CD14-positive monocyte (primary cell): ENCODE data around the gene EIF3K. TPM values are rescaled to one million over a fixed set of nuclear protein-coding genes. Genes with fewer than 3 reads are reported as not detected.
A peak's percentile ranks its signal among the peaks of the same experiment; 100 is the strongest.

Experiments
- DNase-seq, 3 donors: peaks; one replicate each; pipeline ENCODE4 v3.0.0-alpha.2; 2011 to 2022
- H2AFZ ChIP-seq: 2 replicates; pipeline ENCODE4 v1.6.0; 2012; ENCODE audit warnings: mild to moderate bottlenecking, low read depth, low read length, inconsistent platforms; ENCODE audit not compliant: insufficient read depth, poor library complexity, severe bottlenecking
- H3K27ac ChIP-seq, 2 donors: 1 replicate in 1 of 2; 2 replicates in 1 of 2; pipeline ENCODE4 v1.5.1; 2012 to 2013; ENCODE audit warnings: low read length in 2 of 2, control low read depth in 1 of 2, inconsistent platforms in 1 of 2, low read depth in 1 of 2, mild to moderate bottlenecking in 1 of 2
- H3K27me3 ChIP-seq, 2 donors: one replicate each; pipeline versions ENCODE4 v1.6.0 to v1.6.1; 2011 to 2013; ENCODE audit warnings: low read length in 2 of 2; ENCODE audit not compliant: control insufficient read depth in 2 of 2, insufficient read depth in 2 of 2
- H3K36me3 ChIP-seq, 2 donors: replicated peaks in 1 of 2; 1 replicate in 1 of 2; 2 replicates in 1 of 2; pipeline versions ENCODE4 v1.5.1 to v1.6.1; 2012 to 2013; ENCODE audit warnings: low read length in 2 of 2, control low read depth in 1 of 2, inconsistent platforms in 1 of 2, mild to moderate bottlenecking in 1 of 2; ENCODE audit not compliant: insufficient read depth in 2 of 2, control insufficient read depth in 1 of 2
- H3K4me1 ChIP-seq, 2 donors: 1 replicate in 1 of 2; 2 replicates in 1 of 2; pipeline versions ENCODE4 v1.5.1 to v1.6.1; 2012 to 2013; ENCODE audit warnings: low read length in 2 of 2, control low read depth in 1 of 2, inconsistent platforms in 1 of 2, mild to moderate bottlenecking in 1 of 2, moderate library complexity in 1 of 2; ENCODE audit not compliant: insufficient read depth in 2 of 2, control insufficient read depth in 1 of 2
- H3K4me2 ChIP-seq: replicated peaks from 2 replicates; pipeline ENCODE3; 2012; ENCODE audit warnings: low read length, moderate library complexity, mild to moderate bottlenecking; ENCODE audit not compliant: poor library complexity, severe bottlenecking; ENCODE audit errors: extremely low read depth
- H3K4me3 ChIP-seq, 3 experiments: fragments of 200-600 bp in 1 of 3; sonication (generic) in 1 of 3; replicated peaks in 1 of 3; 1 replicate in 2 of 3; 2 replicates in 1 of 3; pipeline ENCODE4 v1.5.1; 2011 to 2013; ENCODE audit warnings: low read length in 3 of 3, mild to moderate bottlenecking in 3 of 3, control low read depth in 2 of 3, low read depth in 2 of 3, inconsistent platforms in 1 of 3, moderate library complexity in 1 of 3
- H3K79me2 ChIP-seq: 2 replicates; pipeline ENCODE4 v1.6.0; 2012; ENCODE audit warnings: mild to moderate bottlenecking, control low read depth, inconsistent platforms, low read length, moderate library complexity; ENCODE audit not compliant: insufficient read depth
- H3K9ac ChIP-seq: 2 replicates; pipeline ENCODE4 v1.6.0; 2017; ENCODE audit warnings: low read length, mild to moderate bottlenecking; ENCODE audit not compliant: insufficient read depth, poor library complexity, severe bottlenecking
- H3K9me3 ChIP-seq, 2 donors: replicated peaks in 1 of 2; 1 replicate in 1 of 2; 2 replicates in 1 of 2; pipeline versions ENCODE4 v1.5.1 to v1.6.1; 2012 to 2013; ENCODE audit warnings: low read length in 2 of 2, control low read depth in 1 of 2; ENCODE audit not compliant: control insufficient read depth in 1 of 2, insufficient read depth in 1 of 2
- H4K20me1 ChIP-seq: 2 replicates; pipeline ENCODE4 v1.6.0; 2012; ENCODE audit warnings: mild to moderate bottlenecking, low read length, control low read depth, moderate library complexity; ENCODE audit not compliant: insufficient read depth
- H3K27ac Mint-ChIP-seq, 7 donors: one replicate each; pipeline ENCODE4 v1.8.0; 2020; ENCODE audit warnings: mild to moderate bottlenecking in 7 of 7, mixed read lengths in 7 of 7, moderate library complexity in 6 of 7, inconsistent platforms in 2 of 7
- H3K27me3 Mint-ChIP-seq, 3 donors: one replicate each; pipeline ENCODE4 v1.8.0; 2021 to 2022; ENCODE audit warnings: low read depth in 3 of 3, mild to moderate bottlenecking in 3 of 3, mixed read lengths in 3 of 3, moderate library complexity in 3 of 3, inconsistent platforms in 1 of 3
- H3K36me3 Mint-ChIP-seq, 2 donors: one replicate each; pipeline ENCODE4 v1.8.0; 2020; ENCODE audit warnings: mixed read lengths in 2 of 2, inconsistent platforms in 1 of 2, mild to moderate bottlenecking in 1 of 2
- H3K4me1 Mint-ChIP-seq: one replicate; pipeline ENCODE4 v1.8.0; 2020; ENCODE audit warnings: mild to moderate bottlenecking, mixed read lengths
- H3K4me3 Mint-ChIP-seq, 2 donors: one replicate each; pipeline ENCODE4 v1.8.0; 2020; ENCODE audit warnings: mild to moderate bottlenecking in 2 of 2, mixed read lengths in 2 of 2, moderate library complexity in 1 of 2
- H3K9me3 Mint-ChIP-seq, 7 donors: one replicate each; pipeline ENCODE4 v1.8.0; 2020 to 2022; ENCODE audit warnings: mixed read lengths in 7 of 7, mild to moderate bottlenecking in 6 of 7, moderate library complexity in 6 of 7, inconsistent platforms in 2 of 7
- WGBS: methylation state at CpG from one replicate; pipeline ENCODE4 v1.1.5; 2013; ENCODE audit warnings: missing lambda C conversion rate; ENCODE audit not compliant: insufficient coverage; 5-methylcytosine and 5-hydroxymethylcytosine counted together
- intact Hi-C, 2 donors: fragments of 100-400 bp; cut with micrococcal nuclease; formaldehyde crosslinking; loops; one replicate each; pipeline versions ENCODE4 v1.15.0 to v1.15.1; 2023
- polyA plus RNA-seq, 3 donors: library from polyadenylated mRNA; depleted of rRNA in 1 of 3; unstranded in 2 of 3; stranded (reverse) in 1 of 3; fragments of 300-500 nt in 2 of 3; fragments of >200 nt in 1 of 3; fragmentation: Illumina TruSeq in 2 of 3; gene quantifications; 1 replicate in 2 of 3; 2 replicates in 1 of 3; pipeline ENCODE4 v1.2.3, GENCODE V29; 2012 to 2021
- TF ChIP-seq, protein P1 (sequence below): fragments of 200-600 bp; IDR thresholded peaks from one replicate; pipeline ENCODE4 v1.8.0; 2022; ENCODE audit warnings: antibody characterized with exemption, mild to moderate bottlenecking

The EIF3K gene
- polyA plus RNA-seq, 3 donors: 326 to 1,088 (median 381) TPM

GRCh38 chr19:38674388-38675171, 55.6 kb downstream of the EIF3K start:
- Histone ChIP-seq H2AFZ (no peak overlapping the region), H3K4me3 (no peak overlapping the region), H4K20me1 (peaks cover 76% of the 10 kb centered on the region), H3K36me3 (peaks cover 0 to 22% of the 10 kb centered on the region in 2 donors), H3K4me2 (peak overlapping the region; percentile 19), H3K9me3 (no peaks in the 10 kb centered on the region), H3K9ac (no peak overlapping the region), H3K4me1 (peaks cover 42 to 57% of the 10 kb centered on the region in 2 donors), H3K27ac (peak overlapping the region; percentile 22 to 82), H3K79me2 (peaks cover 97% of the 10 kb centered on the region), H3K27me3 (no peaks in the 10 kb centered on the region)
- intact Hi-C loops: no loop called here
- peak; percentile 53 to 85 (median 53) for DNase-seq
- Mint-ChIP-seq H3K4me3 (no peak overlapping the region), H3K27me3 (peaks cover 0 to 1% (median 0%) of the 10 kb centered on the region in 3 donors), H3K36me3 (peaks cover 25 to 32% of the 10 kb centered on the region in 2 donors), H3K4me1 (peaks cover 72% of the 10 kb centered on the region), H3K9me3 (no peaks in the 10 kb centered on the region), H3K27ac (peak overlapping the region; percentile 79 to 96 (median 85))
- TF ChIP-seq, protein P1, sequence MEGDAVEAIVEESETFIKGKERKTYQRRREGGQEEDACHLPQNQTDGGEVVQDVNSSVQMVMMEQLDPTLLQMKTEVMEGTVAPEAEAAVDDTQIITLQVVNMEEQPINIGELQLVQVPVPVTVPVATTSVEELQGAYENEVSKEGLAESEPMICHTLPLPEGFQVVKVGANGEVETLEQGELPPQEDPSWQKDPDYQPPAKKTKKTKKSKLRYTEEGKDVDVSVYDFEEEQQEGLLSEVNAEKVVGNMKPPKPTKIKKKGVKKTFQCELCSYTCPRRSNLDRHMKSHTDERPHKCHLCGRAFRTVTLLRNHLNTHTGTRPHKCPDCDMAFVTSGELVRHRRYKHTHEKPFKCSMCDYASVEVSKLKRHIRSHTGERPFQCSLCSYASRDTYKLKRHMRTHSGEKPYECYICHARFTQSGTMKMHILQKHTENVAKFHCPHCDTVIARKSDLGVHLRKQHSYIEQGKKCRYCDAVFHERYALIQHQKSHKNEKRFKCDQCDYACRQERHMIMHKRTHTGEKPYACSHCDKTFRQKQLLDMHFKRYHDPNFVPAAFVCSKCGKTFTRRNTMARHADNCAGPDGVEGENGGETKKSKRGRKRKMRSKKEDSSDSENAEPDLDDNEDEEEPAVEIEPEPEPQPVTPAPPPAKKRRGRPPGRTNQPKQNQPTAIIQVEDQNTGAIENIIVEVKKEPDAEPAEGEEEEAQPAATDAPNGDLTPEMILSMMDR: no peak
- 43% methylated on average over 10 of the region's 16 CpGs for WGBS

- peak overlapping the region in 6 of 7 donors; percentile 66 to 96 (median 84) for H3K27ac Mint-ChIP-seq
- Histone ChIP-seq H3K4me1 (peaks cover 44 to 57% of the 10 kb centered on the region in 2 donors), H3K27me3 (no peaks in the 10 kb centered on the region), H3K79me2 (peaks cover 97% of the 10 kb centered on the region), H2AFZ (no peak overlapping the region), H3K36me3 (peaks cover 0 to 22% of the 10 kb centered on the region in 2 donors), H3K4me2 (no peak overlapping the region), H3K4me3 (no peak overlapping the region), H3K9me3 (no peaks in the 10 kb centered on the region), H3K27ac (peak overlapping the region in 1 of 2 donors; percentile 82), H4K20me1 (peaks cover 75% of the 10 kb centered on the region), H3K9ac (no peak overlapping the region)
- H3K4me1 Mint-ChIP-seq: peaks cover 72% of the 10 kb centered on the region
- TF ChIP-seq, protein P1: peak; percentile 11
- H3K36me3 Mint-ChIP-seq: peaks cover 26 to 33% of the 10 kb centered on the region in 2 donors
- no peak for DNase-seq
- WGBS: 49% methylated on average over 5 of the region's 5 CpGs
- H3K9me3 Mint-ChIP-seq: no peaks in the 10 kb centered on the region
- peaks cover 0 to 1% (median 0%) of the 10 kb centered on the region in 3 donors for H3K27me3 Mint-ChIP-seq
- intact Hi-C loops: no loop called here
- no peak overlapping the region for H3K4me3 Mint-ChIP-seq
Measured at GRCh38 chr19:38675611-38676010, 56.6 kb downstream of the EIF3K start.
